ENCODE data around the gene ZNF214.

Gene ZNF214

DNA sequence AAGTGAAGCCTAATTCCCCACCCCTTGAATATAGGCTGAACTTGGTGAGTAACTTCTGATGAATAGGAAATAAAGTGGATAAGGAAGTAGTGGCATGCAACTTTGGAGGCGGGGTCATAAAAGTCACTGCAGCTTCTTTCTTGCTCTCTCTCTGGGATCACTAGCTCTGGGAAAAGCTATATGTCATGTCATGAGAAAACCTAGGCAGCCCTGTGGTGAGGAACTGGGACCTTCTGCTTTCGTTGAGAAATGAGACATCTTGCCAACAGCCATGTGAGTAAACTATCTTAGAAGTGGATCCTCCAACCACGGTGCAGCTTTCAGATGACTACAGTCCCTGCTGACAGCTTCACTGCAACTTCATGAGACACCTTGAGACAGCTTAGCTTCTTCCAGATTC lies 15.7 kb downstream of the ZNF214 start:
- H4K12ac ChIP-seq (ENCODE audit: low read depth, low read length): no peak overlapping the region
- no peak overlapping the region for H3K18ac ChIP-seq (ENCODE audit: low read length)
- no CpG with 5 or more reads among the region's 3 CpGs for WGBS (ENCODE audit: extremely low coverage, insufficient coverage, insufficient read length)
- H2BK12ac ChIP-seq (ENCODE audit: low read length): no peak overlapping the region
- no peaks in the 10 kb centered on the region for H3K36me3 ChIP-seq (ENCODE audit: control insufficient read depth in 1 of 2, insufficient read depth in 2 of 2, low read length in 2 of 2)
- no peaks in the 10 kb centered on the region for H3K79me1 ChIP-seq (ENCODE audit: low read length)
- no peaks in the 10 kb centered on the region for H3K79me2 ChIP-seq (ENCODE audit: control insufficient read depth, insufficient read depth, low read length, poor library complexity)
- H2AK5ac ChIP-seq (ENCODE audit: low read length): no peak overlapping the region
- no peak overlapping the region for H4K8ac ChIP-seq (ENCODE audit: low read depth, low read length)
- no peak overlapping the region for H2AFZ ChIP-seq (ENCODE audit: insufficient read depth, low read length, poor library complexity)
- no peak overlapping the region for H3K4me3 ChIP-seq (ENCODE audit: low read depth, low read length)
- no peaks in the 10 kb centered on the region for H3K27me3 ChIP-seq (ENCODE audit: insufficient read depth, low read length)
- H2BK5ac ChIP-seq (ENCODE audit: low read depth, low read length, poor library complexity): no peak overlapping the region
- DNase-seq: peak in 1 of 2 donors; percentile 9
- H3K14ac ChIP-seq (ENCODE audit: low read length): no peak overlapping the region
- H2BK120ac ChIP-seq (ENCODE audit: insufficient read depth, low read length, poor library complexity): no peak overlapping the region
- H3K4ac ChIP-seq (ENCODE audit: low read depth, low read length): no peak overlapping the region
- no peak overlapping the region for H3K23ac ChIP-seq (ENCODE audit: low read length)
- no peak overlapping the region for H3K27ac ChIP-seq (ENCODE audit: low read depth, low read length)
- H3K9ac ChIP-seq (ENCODE audit: low read length): no peak overlapping the region
- no peaks in the 10 kb centered on the region for H3K9me3 ChIP-seq (ENCODE audit: insufficient read depth, low read depth, low read length)
- no peaks in the 10 kb centered on the region for H3K4me1 ChIP-seq (ENCODE audit: control insufficient read depth in 1 of 2, insufficient read depth in 2 of 2, low read length in 2 of 2)
- H4K91ac ChIP-seq (ENCODE audit: low read depth, low read length): no peak overlapping the region
- H3K4me2 ChIP-seq (ENCODE audit: low read length): no peak overlapping the region

GRCh38 chr11:6995703-6996102 lies 24.4 kb downstream of the ZNF214 start:
- Histone ChIP-seq H3K27ac (ENCODE audit: low read depth, low read length) (no peak overlapping the region), H4K91ac (ENCODE audit: low read depth, low read length) (no peak overlapping the region), H3K9ac (ENCODE audit: low read length) (no peak overlapping the region), H4K12ac (ENCODE audit: low read depth, low read length) (no peak overlapping the region), H2AK5ac (ENCODE audit: low read length) (no peak overlapping the region), H4K8ac (ENCODE audit: low read depth, low read length) (no peak overlapping the region), H3K18ac (ENCODE audit: low read length) (no peak overlapping the region), H2BK120ac (ENCODE audit: insufficient read depth, low read length, poor library complexity) (no peak overlapping the region), H3K36me3 (ENCODE audit: control insufficient read depth in 1 of 2, insufficient read depth in 2 of 2, low read length in 2 of 2) (no peaks in the 10 kb centered on the region), H3K4me2 (ENCODE audit: low read length) (no peak overlapping the region), H2AFZ (ENCODE audit: insufficient read depth, low read length, poor library complexity) (no peak overlapping the region), H3K79me1 (ENCODE audit: low read length) (no peaks in the 10 kb centered on the region), H3K4me3 (ENCODE audit: low read depth, low read length) (no peak overlapping the region), H2BK12ac (ENCODE audit: low read length) (no peak overlapping the region), H3K79me2 (ENCODE audit: control insufficient read depth, insufficient read depth, low read length, poor library complexity) (no peaks in the 10 kb centered on the region), H3K27me3 (ENCODE audit: insufficient read depth, low read length) (no peaks in the 10 kb centered on the region), H3K9me3 (ENCODE audit: insufficient read depth, low read depth, low read length) (no peaks in the 10 kb centered on the region), H3K23ac (ENCODE audit: low read length) (no peak overlapping the region), H2BK5ac (ENCODE audit: low read depth, low read length, poor library complexity) (no peak overlapping the region), H3K4ac (ENCODE audit: low read depth, low read length) (no peak overlapping the region), H3K14ac (ENCODE audit: low read length) (no peak overlapping the region), H3K4me1 (ENCODE audit: control insufficient read depth in 1 of 2, insufficient read depth in 2 of 2, low read length in 2 of 2) (peaks cover 0 to 6% of the 10 kb centered on the region in 2 experiments)
- no peak for DNase-seq

DNA sequence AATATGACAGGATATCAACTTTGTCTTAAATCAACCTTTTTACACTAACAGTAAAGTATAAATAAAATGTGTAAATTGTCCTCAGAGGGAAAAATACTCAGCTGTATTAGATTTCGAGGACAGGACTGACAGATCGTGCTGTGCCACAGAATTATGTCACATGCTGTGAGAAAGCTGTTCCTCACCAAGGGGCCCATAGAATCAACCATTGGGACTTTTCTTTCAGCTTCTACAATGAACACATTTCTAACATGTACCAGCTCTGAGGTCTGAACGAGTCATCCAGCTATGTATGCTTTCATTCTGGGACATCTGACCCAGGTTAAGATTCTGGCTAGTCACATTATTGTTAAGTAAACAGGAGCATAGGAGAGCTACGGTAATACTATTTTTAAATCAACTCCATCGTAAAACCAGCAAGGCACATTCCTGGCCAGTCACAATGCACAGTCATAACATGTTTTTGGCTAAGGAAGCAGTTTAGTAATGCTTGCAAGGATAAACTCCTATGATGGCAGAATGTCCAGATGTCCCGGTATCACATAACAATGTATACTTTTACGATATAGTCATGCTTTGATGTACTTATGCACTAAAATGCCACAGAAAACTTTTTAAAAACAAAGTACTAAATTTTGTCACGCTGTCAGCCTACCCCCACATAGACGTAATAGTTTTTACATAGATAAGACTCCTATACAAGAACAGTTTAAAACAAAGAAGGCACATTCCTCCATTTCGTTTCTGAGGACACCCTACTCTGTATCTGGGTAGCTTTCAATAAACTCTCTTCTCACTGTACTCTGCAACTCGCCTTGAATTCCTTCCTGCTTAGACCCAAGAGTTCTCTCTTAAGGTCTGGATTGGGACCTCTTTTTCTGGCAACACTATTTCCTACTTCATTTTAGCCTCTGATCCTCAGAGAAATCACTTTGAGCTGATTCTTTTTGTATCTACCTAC lies 27.4 kb downstream of the ZNF214 start:
- H2AFZ ChIP-seq (ENCODE audit: insufficient read depth, low read length, poor library complexity): no peak overlapping the region
- no peaks in the 10 kb centered on the region for H3K27me3 ChIP-seq (ENCODE audit: insufficient read depth, low read length)
- H3K36me3 ChIP-seq (ENCODE audit: control insufficient read depth in 1 of 2, insufficient read depth in 2 of 2, low read length in 2 of 2): no peaks in the 10 kb centered on the region
- H4K8ac ChIP-seq (ENCODE audit: low read depth, low read length): peak overlapping the region; percentile 38
- H2BK12ac ChIP-seq (ENCODE audit: low read length): no peak overlapping the region
- peaks cover 0 to 6% of the 10 kb centered on the region in 2 experiments for H3K4me1 ChIP-seq (ENCODE audit: control insufficient read depth in 1 of 2, insufficient read depth in 2 of 2, low read length in 2 of 2)
- H4K91ac ChIP-seq (ENCODE audit: low read depth, low read length): no peak overlapping the region
- H2BK120ac ChIP-seq (ENCODE audit: insufficient read depth, low read length, poor library complexity): no peak overlapping the region
- H4K12ac ChIP-seq (ENCODE audit: low read depth, low read length): no peak overlapping the region
- no peak overlapping the region for H2AK5ac ChIP-seq (ENCODE audit: low read length)
- WGBS (ENCODE audit: extremely low coverage, insufficient coverage, insufficient read length): no CpG with 5 or more reads among the region's 11 CpGs
- H3K79me2 ChIP-seq (ENCODE audit: control insufficient read depth, insufficient read depth, low read length, poor library complexity): no peaks in the 10 kb centered on the region
- no peak overlapping the region for H3K27ac ChIP-seq (ENCODE audit: low read depth, low read length)
- no peaks in the 10 kb centered on the region for H3K9me3 ChIP-seq (ENCODE audit: insufficient read depth, low read depth, low read length)
- no peak overlapping the region for H3K23ac ChIP-seq (ENCODE audit: low read length)
- H3K79me1 ChIP-seq (ENCODE audit: low read length): no peaks in the 10 kb centered on the region
- H3K4ac ChIP-seq (ENCODE audit: low read depth, low read length): no peak overlapping the region
- H3K9ac ChIP-seq (ENCODE audit: low read length): peak overlapping the region; percentile 60
- no peak overlapping the region for H2BK5ac ChIP-seq (ENCODE audit: low read depth, low read length, poor library complexity)
- no peak overlapping the region for H3K4me3 ChIP-seq (ENCODE audit: low read depth, low read length)
- H3K18ac ChIP-seq (ENCODE audit: low read length): no peak overlapping the region
- DNase-seq: peak; percentile 70 to 91
- no peak overlapping the region for H3K14ac ChIP-seq (ENCODE audit: low read length)
- H3K4me2 ChIP-seq (ENCODE audit: low read length): no peak overlapping the region

- no peak overlapping the region for H3K4me2 ChIP-seq (ENCODE audit: low read length)
- no CpG with 5 or more reads among the region's 2 CpGs for WGBS (ENCODE audit: extremely low coverage, insufficient coverage, insufficient read length)
Observed at GRCh38 chr11:6992026-6992425, 28.1 kb downstream of the ZNF214 start.

More at GRCh38 chr11:6992026-6992425, 28.1 kb downstream of the ZNF214 start:
- Histone ChIP-seq H2AFZ (ENCODE audit: insufficient read depth, low read length, poor library complexity) (no peak overlapping the region), H2BK120ac (ENCODE audit: insufficient read depth, low read length, poor library complexity) (no peak overlapping the region), H3K9me3 (ENCODE audit: insufficient read depth, low read depth, low read length) (no peaks in the 10 kb centered on the region), H2BK12ac (ENCODE audit: low read length) (no peak overlapping the region), H3K79me2 (ENCODE audit: control insufficient read depth, insufficient read depth, low read length, poor library complexity) (no peaks in the 10 kb centered on the region), H3K27ac (ENCODE audit: low read depth, low read length) (no peak overlapping the region), H2AK5ac (ENCODE audit: low read length) (no peak overlapping the region), H3K36me3 (ENCODE audit: control insufficient read depth in 1 of 2, insufficient read depth in 2 of 2, low read length in 2 of 2) (no peaks in the 10 kb centered on the region), H4K91ac (ENCODE audit: low read depth, low read length) (no peak overlapping the region), H3K9ac (ENCODE audit: low read length) (no peak overlapping the region), H4K8ac (ENCODE audit: low read depth, low read length) (no peak overlapping the region), H3K18ac (ENCODE audit: low read length) (no peak overlapping the region), H3K4ac (ENCODE audit: low read depth, low read length) (no peak overlapping the region), H3K27me3 (ENCODE audit: insufficient read depth, low read length) (no peaks in the 10 kb centered on the region), H3K4me1 (ENCODE audit: control insufficient read depth in 1 of 2, insufficient read depth in 2 of 2, low read length in 2 of 2) (peaks cover 0 to 6% of the 10 kb centered on the region in 2 experiments), H2BK5ac (ENCODE audit: low read depth, low read length, poor library complexity) (no peak overlapping the region), H3K4me3 (ENCODE audit: low read depth, low read length) (no peak overlapping the region), H3K14ac (ENCODE audit: low read length) (no peak overlapping the region), H4K12ac (ENCODE audit: low read depth, low read length) (no peak overlapping the region), H3K23ac (ENCODE audit: low read length) (no peak overlapping the region), H3K79me1 (ENCODE audit: low read length) (no peaks in the 10 kb centered on the region)
- DNase-seq: peak; percentile 75 to 90
